Activated CD4-positive, alpha-beta T cell treated with anti-CD3 and anti-CD28 coated beads, Interleukin-2, amount 50 U/mL, for 24 hours (primary cell): ENCODE measurements around the gene C1orf174.
A peak's percentile ranks its signal among the peaks of the same experiment; 100 is the strongest.

Source experiments
- DNase-seq, 2 donors: peaks; one replicate each; pipeline ENCODE4 v3.0.0-alpha.2; 2020; ENCODE audit warnings: low read depth in 1 of 2, low spot score in 1 of 2

The C1orf174 gene

GRCh38 chr1:3910857-3911845 is 11.1 kb upstream of the C1orf174 start:
- DNase-seq = peak; percentile 54 to 67

- no peak for DNase-seq
Measured at GRCh38 chr1:3910049-3910731, 10.1 kb upstream of the C1orf174 start.

DNA sequence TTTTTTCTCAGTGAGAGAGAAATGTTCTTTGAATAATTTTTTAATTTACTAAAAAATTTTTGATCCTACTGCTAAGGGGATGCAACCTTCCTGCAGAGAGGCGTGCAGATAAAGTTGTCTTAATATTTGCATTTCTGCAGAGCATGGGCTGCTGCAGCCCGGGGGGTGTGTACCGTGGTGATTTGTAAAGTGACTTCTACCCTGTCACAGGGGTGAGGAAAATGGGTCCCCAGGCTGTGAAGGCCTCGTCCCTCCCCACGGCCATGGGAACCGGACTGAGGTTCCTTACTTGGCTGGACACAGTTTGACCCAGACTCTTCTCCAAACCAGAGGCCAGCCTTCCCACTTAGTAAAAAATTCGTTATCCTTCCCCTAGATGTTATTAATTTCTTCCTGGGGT is 9.5 kb upstream of the C1orf174 start:
- DNase-seq = no peak

- DNase-seq = no peak
Measured at GRCh38 chr1:3908886-3909517, 8.9 kb upstream of the C1orf174 start.

GRCh38 chr1:3907621-3908165 is 7.6 kb upstream of the C1orf174 start:
- DNase-seq = no peak

- no peak for DNase-seq
Measured at GRCh38 chr1:3907031-3907534, 7.0 kb upstream of the C1orf174 start.

DNA sequence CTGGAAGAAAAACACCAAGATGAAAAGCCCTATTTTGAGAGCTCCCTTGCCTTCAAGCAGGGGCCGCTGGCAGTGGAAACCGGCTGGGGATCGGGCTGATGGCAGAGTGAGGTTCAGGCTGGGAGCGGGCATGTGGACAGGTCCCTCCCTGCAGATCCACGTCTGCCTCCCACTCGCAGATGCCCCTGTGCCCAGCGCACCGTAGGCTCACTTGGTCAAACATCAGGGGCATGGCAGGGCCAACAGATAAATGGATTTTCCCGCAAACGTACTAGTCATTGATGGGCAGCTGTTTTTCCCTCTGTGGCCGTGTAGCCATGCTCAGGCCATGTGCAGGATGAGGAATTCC is 6.6 kb upstream of the C1orf174 start:
- DNase-seq = no peak

- DNase-seq = no peak
Measured at GRCh38 chr1:3905953-3906671, 6.0 kb upstream of the C1orf174 start.

- DNase-seq = no peak
Measured at GRCh38 chr1:3905266-3905952, 5.3 kb upstream of the C1orf174 start.

DNA sequence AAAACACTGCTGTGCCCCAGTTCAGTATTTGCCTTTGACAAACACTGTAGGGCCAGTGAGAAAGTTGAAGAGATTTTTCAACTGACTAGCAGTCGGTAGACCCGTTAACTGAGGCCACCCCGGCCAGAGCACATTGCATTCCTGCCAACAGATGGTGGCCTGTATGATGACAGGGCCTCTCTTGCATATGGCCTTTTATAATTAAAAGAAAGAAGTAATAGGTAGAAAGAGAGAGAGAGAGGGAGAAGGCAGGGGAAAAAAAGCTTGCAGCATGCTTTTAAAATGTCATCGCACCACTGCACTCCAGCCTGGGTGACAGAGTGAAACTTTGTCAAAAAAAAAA is 4.7 kb upstream of the C1orf174 start:
- DNase-seq = no peak

- no peak for DNase-seq
Measured at GRCh38 chr1:3904006-3904842, 4.2 kb upstream of the C1orf174 start.

GRCh38 chr1:3903141-3904005 is 3.3 kb upstream of the C1orf174 start:
- DNase-seq = no peak

DNA sequence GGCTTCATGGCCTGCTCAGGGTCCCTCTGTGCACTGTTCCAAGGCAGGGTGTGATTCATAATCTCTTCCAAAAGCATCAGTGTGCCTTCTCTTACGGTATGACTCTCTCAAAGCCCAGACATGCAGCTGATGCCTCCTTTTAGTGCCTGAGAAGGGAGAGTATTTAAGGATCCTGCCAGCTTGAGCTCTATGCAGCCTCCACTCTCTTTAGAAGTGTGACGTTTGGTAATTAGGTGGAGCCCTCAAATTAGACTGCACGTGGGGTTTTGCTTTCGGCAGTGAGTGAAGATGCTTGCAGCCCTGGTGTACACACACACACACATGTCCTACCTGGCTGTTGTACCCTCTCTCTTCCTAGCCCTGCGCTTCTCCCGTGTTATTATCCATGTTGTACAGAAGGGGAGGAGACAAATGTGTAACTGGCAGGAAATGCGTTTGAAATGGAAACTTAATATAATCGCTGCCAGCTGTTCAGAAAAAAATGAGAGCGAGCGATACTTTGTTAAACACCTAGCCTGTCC is 2.6 kb upstream of the C1orf174 start:
- no peak for DNase-seq

DNA sequence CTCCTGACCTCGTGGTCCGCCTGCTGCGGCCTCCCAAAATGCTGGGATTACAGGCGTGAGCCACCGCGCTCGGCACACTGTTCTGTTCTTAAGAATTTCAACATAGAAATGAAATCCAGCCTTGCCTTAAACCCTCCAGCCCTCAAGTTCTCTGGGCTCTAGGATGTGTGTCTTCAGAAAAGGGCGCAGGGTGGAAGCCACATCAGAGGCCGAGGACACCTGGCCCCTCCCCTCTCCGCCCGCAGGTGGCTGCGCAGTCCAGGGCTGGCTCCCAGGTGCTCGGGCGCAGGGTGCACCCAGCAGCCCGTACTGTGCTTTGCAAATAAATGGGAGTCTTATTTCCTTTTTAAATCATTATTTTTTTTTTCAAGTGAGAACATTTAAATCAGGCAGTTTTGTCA is 2.0 kb upstream of the C1orf174 start:
- DNase-seq = no peak

- DNase-seq = peak; percentile 65 to 81
Measured at GRCh38 chr1:3900969-3901529, 977 bp upstream of the C1orf174 start.

GRCh38 chr1:3899754-3900149 is 320 bp downstream of the C1orf174 start:
- DNase-seq = peak in 1 of 2 donors; percentile 20

DNA sequence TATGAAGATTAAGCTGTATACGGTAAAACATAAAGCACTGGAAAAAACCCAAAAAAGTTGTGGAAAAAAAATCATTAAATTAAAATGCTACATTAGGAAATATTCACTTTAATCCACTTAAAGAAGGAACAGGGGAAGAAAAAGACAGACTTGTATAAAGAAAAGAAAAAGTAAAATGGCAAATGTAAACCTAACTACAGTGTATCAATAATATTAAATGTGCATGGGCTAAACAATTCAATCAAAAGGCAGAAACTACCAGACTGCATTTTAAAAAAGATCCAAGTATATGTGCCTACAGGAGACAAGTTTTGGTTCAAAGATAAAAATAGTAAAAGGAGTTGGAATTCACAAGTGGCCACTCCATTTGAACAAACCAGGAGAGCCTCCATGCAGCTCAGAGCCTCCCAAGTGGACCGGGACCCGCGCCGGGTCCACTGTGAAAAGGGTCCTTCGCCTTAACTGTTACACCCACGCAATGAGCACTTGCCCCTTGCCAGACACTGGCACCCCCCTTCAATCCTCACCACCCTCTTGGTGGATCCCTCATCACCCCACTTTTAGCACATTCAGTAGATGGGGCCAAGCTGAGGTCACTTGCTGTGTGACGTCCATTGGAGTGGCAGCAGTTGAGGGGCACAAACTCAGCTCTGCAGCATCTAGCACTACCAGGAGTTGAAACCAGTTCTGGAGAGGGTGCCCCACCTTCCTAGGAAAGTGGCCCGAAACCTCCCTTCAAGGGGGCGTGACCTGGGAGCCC is 898 bp downstream of the C1orf174 start:
- DNase-seq = no peak
